HT1080 (cell line): ENCODE data around the gene KIAA1671. TPM values are rescaled to one million over a fixed set of nuclear protein-coding genes. Genes with fewer than 3 reads are reported as not detected.
A peak's percentile ranks its signal among the peaks of the same experiment; 100 is the strongest.

Experiments used
- DNase-seq: peaks from one replicate; pipeline ENCODE4 v3.0.0-alpha.2; 2015; ENCODE audit warnings: low read depth
- total RNA-seq: library from RNA; depleted of rRNA; stranded (reverse); fragments of >200 nt; shearing (Covaris generic); gene quantifications from 2 replicates; pipeline ENCODE4 v1.2.3, GENCODE V29; 2014

The KIAA1671 gene
- total RNA-seq, 1 experiment from 2014 or later: 12.8 TPM

DNA sequence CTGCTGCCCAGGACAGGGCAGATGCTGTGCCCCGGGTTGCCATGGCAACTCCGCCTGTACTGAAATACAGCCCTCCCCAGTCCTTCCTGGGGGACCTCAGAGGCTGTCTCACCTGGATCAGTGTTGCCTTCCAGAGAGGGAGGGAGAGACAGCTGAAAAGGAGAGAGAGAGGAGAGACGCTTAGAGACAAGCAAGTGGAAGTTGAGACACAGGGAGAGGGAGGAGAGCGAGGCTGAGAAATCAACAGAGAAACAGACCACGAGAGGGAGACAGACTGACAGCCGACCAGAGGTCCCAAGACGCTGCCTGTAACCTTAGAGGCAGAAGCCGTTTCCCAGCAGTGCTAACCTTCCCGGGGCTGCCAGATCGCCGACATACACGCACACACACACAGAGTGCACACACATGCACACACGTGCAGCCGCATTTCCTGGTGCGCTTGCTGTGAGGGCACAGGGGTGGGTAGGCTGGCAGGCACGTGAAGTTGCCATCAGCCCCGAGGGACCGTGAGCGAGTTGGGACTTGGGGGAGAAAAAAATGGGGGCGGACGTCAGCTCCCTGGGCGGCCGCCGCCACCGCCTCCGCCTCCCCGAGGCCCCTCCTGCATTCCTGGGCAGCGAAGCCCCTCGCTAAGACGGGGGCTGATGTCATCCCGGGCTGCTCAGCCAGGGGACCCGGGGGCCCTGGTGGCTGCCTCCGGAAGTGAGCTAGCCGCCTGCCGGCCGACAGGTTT is 158.5 kb downstream of the KIAA1671 start:
- peak; percentile 89 for DNase-seq

DNA sequence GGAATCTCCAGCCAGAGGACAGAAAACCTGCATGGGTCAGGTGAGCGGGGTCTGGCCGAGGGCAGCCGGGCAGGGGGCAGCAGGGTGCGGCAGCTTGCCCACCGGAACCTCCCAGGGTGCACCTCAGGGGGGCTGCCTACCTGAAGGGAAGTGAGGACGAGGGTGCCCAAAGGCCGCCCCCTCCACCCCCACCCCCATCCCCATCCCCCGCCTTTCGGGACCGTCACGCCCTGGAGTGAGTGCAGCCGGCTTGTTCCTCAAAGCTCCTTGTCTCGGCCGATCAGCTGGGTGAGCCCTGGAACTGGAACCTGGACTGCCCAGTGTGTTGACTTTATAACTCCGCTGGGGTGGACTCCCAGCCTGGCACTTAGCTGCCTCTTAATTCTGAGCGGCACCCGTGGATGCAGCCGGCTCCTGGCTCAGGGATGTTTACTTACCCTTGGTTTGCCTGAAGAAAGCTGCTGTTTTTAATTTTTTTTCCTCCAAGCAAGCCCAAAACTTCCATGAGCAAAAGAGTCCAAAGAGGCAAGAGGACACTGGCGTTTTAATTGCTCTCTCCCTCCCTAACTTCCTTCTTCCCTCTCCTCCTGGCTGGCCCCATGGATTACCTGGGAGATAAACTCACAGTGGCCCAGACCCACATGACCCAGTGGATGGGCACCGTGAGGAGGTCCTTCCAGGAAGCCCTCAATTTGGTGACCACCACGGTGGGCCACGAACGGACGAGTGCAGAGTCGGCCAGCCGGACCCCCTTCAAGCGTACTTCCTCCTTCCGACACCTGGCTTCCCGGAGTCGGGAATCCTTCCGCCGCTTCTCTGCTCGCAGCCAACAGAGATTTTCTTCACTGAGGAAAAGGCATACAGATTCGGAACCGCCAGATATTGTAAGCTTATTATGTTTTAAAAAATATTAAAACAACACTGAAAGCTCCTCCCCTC is 159.3 kb downstream of the KIAA1671 start:
- no peak for DNase-seq

DNA sequence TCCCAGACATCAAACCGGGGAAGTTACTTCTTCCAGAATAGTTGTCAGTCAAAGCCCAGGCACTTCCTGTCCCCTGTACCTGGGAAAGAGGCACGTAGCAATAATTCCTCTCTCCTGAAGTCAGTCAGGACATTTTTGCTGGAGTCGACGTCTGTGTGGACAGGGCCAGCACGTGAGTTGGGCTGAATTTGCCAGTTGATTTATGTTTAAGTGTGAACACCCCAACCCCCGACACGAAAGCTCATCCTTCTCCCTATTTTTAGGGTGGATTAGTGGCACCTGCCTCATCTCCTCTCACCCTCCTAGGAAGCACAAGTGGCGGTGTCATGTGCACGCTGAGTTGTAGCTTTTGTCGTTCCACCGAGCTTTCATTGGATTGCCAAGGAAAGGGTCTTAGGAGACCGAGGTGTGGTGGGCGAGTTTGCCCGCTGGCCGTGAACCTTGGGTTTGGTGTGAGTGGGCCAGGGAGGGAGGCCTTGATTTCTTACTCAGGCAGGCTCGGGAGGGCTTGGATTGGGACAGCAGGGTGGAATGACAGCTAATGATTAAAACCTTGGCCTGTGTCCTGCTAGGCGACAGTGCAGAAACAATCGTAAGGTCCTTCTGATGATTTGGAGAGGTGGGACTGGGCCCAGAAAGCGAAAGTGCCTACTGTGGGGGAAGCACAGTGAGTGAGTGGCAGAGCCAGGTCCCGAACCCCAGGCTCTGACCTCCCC is 160.2 kb downstream of the KIAA1671 start:
- DNase-seq: no peak

DNA sequence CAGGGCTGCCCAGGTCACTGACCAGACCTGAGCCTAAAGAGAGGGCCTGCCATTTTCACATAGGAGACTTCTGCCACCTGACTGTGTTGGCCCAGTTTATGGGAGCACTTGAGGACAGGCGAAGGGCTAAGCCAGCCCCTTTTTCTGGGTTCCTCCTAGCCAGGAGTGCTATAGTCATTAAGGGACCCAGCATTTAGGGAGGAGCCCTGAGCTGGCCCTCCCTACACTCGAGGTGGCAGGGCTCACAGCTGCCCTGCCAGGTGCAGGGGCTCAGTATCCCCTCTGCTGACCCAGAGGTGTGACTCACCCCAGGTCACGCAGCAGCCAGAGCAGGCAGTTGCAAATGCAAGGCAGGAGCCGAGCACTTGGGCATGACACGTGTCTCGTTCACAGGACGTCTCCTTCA is 160.8 kb downstream of the KIAA1671 start:
- peak; percentile 32 for DNase-seq

DNA sequence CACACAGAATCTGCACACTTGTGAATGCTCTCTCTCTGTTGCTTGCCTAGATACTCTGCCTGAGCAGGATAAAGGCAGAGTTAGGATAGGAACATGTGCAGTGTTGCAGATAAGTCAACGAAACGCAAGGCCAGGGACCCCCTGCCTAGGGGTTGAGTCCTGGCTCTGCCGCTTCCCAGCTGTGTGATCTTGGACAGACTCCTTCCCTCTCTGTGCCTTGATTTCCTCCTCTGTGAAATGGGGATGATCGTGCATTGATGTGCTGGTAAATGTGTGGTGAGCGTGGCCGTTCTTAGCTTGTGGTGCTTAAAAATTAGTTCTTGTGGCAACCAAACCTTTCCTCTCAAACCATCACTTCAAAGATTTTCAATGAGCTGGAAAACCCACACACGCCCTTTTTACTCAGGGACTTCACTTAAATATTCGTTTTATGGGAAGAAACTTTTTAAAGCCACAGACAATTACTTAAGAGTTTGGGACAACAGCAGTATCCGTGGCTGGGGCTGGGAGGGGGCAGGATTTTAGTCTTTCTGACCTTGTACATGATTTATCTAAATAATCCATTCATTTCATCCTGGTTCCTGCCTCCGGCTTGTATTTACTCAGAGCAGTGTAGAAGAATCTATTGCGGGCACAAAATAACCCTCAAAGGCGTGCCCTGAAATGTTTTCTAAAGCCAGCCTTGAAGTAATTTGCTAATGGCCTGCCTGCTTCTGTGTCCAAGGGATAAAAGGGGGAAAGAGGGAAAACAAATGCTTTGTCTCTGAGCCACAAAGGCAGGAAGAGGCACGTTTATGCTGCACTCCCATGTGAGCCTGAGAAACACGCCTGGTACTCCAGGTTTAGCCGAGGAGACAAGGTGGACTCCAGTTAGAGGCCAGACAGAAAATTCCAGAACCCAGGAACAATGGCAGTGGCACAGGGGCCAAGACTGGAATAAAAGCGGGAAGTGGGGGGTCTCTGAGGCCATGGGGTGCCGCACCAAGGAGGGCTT is 162.2 kb downstream of the KIAA1671 start:
- no peak for DNase-seq

DNA sequence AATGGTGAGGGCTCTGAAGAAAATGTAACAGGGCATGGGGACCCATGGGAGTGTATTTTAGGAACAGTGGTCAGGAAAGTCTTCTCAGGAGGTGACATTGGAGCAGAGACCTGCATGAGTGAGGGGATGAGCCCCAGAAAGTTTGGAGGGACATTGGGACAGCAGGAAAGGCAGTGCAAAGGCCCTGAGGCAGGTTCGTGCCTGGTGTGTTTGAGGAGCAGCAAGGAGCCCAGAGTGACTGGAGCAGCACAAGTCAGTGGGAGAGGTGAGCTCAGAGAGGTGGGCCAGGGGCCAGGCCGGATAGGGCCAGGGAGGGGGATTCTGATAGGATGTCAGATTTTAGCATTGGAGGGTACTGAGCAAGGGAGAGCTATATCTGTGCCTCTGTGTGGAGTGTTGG is 167.1 kb downstream of the KIAA1671 start:
- no peak for DNase-seq

DNA sequence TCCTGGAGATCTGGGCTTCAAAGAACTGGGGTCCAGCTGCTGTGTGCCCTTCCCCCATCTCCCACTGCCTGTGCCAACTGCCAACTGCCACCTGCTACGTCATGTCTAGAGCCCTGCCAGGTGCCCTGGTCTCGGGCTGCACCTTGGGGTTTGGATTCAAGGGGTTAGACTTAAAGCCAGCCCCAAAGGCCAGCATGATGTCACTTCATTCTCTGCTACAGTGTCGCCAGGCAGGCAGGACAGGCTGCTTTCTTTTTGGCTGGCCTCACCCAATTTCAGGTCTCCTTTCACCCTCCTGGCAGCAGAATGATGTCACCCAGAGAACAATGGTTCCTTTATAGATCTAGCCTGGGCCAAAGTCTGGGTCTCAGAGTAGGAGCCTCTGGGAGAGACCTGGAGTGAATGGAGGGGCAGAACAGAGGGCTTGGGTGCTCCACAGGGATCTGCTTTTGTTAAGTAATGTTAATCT is 167.6 kb downstream of the KIAA1671 start:
- peak; percentile 68 for DNase-seq

DNA sequence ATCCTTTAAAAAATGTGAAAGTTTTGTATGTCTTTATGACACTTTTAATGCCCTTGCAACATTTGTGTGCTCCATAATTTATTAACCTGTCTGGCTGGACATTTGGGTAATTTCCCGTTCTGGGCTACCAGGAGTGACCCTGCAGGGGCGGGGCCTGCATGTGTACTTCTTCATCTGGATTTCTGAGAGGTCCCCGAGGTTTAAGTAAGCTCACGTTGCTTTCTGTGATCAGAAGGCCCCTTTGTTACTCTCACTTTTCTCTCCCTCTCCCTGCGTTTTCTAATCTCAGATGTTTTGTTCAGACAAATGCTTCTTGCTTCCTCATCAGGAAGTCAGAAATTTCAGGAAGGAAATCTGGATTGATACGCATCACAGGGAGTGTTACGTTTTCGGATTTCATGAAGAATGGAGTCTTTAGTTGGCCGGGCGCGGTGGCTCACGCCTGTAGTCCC is 168.3 kb downstream of the KIAA1671 start:
- no peak for DNase-seq

DNA sequence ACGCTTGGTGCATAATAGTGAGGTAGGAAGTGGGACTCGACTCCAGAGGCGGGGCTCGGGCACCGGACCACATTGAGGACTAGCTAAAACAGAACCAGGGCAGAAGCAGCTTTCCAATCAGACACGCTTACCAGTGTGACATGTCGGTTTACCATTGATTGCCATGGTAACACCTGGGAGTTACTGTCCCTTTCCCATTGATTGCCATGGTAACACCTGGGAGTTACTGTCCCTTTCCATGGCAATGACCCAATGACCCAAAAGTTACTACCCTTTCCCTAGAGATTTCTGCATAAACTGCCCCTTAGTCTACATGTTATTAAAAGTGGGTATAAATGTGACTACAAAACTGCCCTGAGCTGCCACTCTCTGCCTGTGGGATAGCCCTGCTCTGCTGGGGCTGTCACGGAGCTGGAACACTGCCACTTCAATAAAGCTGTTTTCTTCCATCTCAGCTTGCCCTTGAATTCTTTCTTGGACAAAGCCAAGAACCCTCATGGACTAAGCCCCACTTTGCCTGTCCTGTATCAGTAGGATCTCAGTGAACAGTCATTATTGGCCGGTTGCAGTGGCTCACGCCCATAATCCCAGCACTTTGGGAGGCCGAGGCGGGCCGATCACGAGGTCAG is 169.7 kb downstream of the KIAA1671 start:
- no peak for DNase-seq

DNA sequence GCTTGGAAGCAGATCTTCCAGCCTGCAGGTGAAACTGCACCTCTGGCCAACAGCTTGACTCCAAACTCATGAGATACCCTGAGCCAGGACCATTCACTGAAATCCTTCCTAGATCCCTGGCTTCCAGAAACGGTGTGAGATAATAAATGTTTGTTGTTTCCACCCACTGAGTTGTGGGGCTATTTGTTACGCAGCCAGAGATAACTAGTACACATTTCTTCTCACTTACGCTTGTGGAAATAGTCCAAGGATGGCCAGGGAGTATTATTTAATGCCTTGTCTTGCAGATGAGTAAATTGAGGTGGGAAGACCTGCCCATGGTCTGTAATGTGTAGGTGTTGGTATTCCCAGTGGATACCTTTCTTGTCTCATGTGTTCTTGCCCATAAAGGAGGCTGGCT is 171.2 kb downstream of the KIAA1671 start:
- no peak for DNase-seq

DNA sequence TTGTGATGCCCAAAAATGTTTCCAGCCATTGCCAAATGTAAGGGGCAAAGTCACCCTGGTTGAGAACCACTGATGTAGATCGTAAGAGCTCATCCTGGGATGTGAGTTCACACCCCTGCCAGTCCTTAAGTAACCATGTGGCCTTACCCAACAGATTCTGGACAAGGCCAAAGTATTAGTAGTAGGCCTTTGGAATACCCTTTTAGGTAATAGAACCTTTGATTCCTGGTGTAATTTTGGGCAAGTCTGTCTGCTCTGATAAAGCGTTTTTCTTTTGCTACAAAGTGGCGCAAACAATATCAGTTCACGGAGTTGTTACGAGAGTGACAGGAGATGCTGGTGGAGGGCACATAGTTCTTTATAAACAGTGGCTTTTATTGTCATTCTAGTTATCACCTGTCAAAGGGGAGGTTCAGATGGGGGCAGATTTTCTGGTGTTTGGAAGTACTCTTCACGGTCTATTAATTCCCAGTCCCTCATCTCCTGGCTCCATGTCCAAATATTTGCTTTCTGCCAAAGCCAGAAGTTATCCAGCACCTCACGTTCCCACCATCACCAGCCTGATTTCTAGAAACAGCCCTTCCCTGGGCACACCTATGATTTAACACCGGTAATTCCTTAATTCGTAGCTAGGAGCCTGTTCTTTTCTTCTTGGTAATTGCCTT is 173.3 kb downstream of the KIAA1671 start:
- no peak for DNase-seq

DNA sequence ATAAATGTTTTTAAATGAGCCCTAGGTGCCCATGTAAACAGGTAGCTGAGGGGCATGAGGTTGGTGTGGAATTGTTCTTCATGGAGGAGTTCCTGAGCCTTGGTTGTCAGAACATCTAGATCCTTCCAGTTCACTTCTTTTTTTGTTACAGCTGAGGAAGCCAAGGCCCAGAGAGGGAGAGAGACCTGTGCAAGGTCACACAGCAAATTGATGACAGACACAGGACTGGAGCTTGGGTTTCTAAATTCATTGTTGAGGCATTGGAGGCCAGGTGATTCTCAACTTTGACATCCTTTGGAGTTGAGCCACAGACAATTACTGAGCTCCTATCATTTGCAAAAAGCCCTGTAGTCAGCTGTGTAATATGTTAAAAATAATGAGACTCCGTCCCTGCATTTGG is 174.0 kb downstream of the KIAA1671 start:
- no peak for DNase-seq

DNA sequence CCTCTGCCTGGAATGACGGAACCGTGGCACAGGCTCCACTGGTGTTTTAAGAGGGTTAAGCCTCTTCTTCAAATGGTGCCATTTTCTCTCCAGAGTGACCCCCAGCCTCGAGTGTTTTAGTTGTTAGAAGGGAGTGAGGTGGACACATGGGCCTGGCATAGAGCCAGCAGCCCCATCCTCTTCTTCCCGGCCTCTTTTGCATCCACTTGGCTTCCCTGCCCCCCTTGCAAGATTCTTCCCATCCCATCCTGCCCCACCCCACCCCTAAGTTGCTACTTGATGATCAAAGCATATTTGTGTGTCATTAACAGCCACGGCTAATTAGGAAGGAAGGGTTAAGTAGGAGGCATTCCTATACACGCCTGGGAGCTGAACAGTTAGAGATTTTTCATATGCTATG is 174.8 kb downstream of the KIAA1671 start:
- no peak for DNase-seq

DNA sequence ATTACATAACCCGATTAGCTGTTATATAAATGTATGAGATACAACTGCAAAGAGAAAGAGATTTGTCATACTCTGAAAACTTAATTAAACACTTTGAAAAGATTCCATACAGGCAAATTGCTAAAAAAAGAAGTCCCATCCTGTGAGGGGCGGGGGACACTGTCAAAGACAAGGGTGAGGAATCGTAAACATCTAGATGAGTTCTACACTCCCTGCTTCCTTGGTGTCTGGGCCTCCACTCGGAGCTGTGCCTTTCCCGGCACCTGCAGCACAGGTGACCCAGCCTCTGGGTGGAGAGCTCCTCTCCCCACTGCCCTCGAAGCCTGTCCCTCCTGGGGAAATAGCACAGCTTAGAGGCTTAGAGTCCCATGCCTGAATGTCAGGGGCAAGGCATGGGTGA is 177.9 kb downstream of the KIAA1671 start:
- no peak for DNase-seq

DNA sequence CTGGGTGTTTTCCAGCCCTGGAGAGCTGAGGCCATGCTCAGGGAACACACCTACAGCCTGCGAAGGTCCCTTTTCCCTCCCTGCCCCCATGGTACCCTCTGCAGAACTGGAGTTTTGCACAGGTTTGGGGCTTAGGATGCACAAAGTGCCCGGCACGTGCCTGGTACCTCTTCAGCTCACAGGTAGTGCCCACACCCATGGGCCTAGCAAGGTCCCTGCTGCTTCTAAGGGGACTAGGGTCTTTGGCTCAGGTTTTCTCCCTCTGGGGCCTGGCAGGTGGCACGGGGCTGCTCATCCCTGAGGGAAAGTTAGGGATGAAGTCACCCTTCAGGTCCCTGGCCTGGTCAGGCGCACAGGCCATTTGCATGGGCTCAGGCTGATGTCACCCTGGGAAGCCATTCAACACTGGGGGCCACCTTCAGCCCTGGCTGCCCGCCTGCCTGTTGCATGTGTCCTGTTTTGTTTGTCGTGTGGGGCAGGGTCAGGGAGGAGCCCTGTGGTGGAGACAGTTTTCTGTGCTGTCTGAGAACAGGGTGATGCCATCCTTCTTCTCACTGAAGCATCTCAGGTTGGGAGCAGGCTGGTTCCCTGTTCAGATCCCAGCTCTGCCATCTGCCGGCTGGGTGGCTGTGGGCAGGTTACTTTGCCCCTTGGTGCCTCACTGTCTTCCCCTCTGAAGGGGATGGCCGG is 178.8 kb downstream of the KIAA1671 start:
- DNase-seq: no peak

DNA sequence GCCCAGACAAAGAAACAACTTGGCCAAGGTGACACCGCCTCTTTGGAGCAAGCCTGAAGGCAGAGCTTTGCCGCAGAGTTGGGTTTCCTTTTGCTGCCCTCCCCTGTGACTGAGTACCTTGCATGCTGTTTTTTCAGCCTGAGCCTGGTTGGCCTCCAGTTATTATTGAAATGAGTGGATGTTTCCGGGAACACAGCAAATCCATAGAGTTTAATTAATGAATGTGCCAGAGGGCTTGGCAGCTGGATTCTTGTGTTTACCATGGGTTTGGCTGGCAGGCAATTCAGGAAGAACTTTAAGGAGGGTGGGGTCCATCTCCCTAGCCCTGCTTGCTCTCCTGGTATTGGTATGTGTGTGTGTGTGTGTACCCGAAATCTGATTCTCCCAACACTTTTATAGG is 181.5 kb downstream of the KIAA1671 start:
- DNase-seq: no peak

DNA sequence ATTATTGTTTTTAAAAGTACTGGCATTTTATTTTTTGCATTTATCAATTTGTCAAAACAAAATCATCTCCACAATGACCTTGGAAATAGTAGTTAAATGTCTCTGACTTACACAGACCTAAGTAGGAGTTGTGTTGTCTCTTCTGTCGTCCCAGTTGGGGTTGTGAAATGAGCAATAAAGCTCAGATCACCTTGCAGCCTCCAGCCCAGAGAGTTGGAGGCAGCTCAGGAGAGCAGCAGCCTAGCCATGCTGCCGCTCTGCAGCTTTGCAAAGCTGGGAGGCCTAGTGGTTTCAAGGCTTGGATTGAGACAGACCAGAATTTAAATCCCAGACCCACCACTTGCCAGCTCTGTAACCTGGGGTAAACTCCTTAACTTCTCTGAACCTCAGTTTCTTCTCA is 181.9 kb downstream of the KIAA1671 start:
- DNase-seq: no peak

DNA sequence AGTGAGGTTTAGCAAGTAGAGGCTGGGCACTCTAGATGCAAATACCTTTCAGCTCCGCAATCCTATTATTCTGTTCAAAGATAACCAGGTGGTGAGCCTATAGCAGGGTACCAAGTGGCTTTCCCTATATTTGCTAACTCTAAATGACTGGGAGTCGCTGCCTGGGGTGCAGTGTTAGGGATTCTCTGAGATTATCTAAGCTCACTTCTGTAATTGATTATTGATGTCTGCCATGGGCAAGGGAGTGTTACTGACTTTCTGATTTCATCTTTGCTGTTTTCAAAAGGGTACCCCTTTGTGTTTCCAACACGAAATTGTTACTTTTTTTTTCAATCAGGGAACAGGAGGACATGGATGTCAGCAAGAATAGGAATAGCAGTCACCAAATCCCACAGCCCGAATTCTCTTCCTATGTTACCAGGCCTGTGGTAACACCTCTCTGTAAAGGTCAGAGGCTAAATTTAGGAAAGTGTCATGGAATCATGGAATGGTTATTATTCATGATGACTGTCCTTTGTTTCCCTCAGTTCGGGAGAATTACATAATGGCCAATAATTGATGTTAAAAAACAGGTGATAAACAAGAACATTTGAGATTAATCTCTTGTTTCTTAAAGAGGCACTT is 184.5 kb downstream of the KIAA1671 start:
- no peak for DNase-seq
